ENCODE data around the gene SHC3.

DNA sequence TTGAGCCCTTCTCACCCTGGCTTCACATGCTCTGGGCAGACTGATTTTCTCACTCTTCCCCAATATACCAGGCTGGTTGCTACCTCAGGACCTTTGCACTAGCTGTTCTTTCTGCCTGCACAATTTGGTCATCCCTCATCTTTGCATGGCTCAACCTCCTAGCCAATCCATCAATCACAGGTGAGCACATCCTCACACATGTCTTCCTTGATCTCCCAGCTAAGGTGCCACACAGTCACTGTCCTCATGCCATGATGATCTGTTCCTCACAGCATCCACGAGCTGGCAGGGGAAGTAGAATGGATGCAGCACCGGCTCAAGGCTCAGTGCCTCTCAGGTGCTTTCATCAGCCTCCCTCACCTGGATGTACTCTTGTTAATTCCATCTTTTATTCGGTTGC, 218.0 kb downstream of the SHC3 start:
- TF ChIP-seq CTCF (IDR thresholded peaks at IDR 0.05) (no peak), POLR2A (IDR thresholded peaks at IDR 0.05) (no peak)

Measured in esophagus squamous epithelium (tissue), 4 donors.